Natural killer cell treated with Interleukin-12 subunit alpha and Interleukin-12 subunit beta and Interleukin-15 and Interleukin-18, amount 100 ng/mL, for 72 hours (primary cell): ENCODE measurements around the gene FBXO36. TPM values are rescaled to one million over a fixed set of nuclear protein-coding genes. Genes with fewer than 3 reads are reported as not detected.
"Not testable (repeated sequence)": the region's sequence is repeated elsewhere in the genome, so short reads cannot be mapped to it uniquely, and the experiment has no call there.

Experiments used
- ATAC-seq, 2 donors: fragments of 150-1000 bp; cut with Tn5 transposase in 1 of 2; sonication (Bioruptor Pico), chemical (Tn5 transposase) in 1 of 2; 2 replicates each; pipeline ENCODE4 v1.10.0; 2021
- DNase-seq: peaks from one replicate; pipeline ENCODE4 v3.0.0; 2022; ENCODE audit warnings: low spot score
- H3K27ac Mint-ChIP-seq, 2 donors: 1 replicate in 1 of 2; 2 replicates in 1 of 2; pipeline ENCODE4 v1.8.0; 2022; ENCODE audit warnings: mixed read lengths in 2 of 2, mild to moderate bottlenecking in 1 of 2, moderate library complexity in 1 of 2
- H3K27me3 Mint-ChIP-seq, 2 donors: 1 replicate in 1 of 2; 2 replicates in 1 of 2; pipeline ENCODE4 v1.8.0; 2022; ENCODE audit warnings: mixed read lengths in 2 of 2
- H3K36me3 Mint-ChIP-seq: one replicate; pipeline ENCODE4 v1.8.0; 2022; ENCODE audit warnings: mixed read lengths
- H3K4me1 Mint-ChIP-seq, 2 donors: 1 replicate in 1 of 2; 2 replicates in 1 of 2; pipeline ENCODE4 v1.8.0; 2022; ENCODE audit warnings: low read depth in 2 of 2, mixed read lengths in 2 of 2, mild to moderate bottlenecking in 1 of 2
- H3K4me3 Mint-ChIP-seq: one replicate; pipeline ENCODE4 v1.8.0; 2022; ENCODE audit warnings: mixed read lengths
- H3K9me3 Mint-ChIP-seq: 2 replicates; pipeline ENCODE4 v1.8.0; 2022; ENCODE audit warnings: mixed read lengths
- total RNA-seq, 2 donors: library from RNA; stranded (reverse); gene quantifications; one replicate each; pipeline ENCODE4 v1.2.3, GENCODE V29; 2022

The FBXO36 gene
- total RNA-seq, 2 donors from 2014 or later: 0.36 to 0.67 TPM

GRCh38 chr2:229921892-229922448 is 333 bp upstream of the FBXO36 start, which contains the start of gene TRIP12:
Gene TRIP12, minus strand, starts transcription at chr2:229922009. Its CDS starts 41,930 bp downstream, at chr2:229880079.
- H3K27me3 Mint-ChIP-seq: no peaks in the 10 kb centered on the region
- ATAC-seq (peak; percentile 90 to 92), DNase-seq (peak; percentile 92)
- peaks cover 26 to 44% of the 10 kb centered on the region in 2 donors for H3K4me1 Mint-ChIP-seq
- peaks cover 8% of the 10 kb centered on the region for H3K36me3 Mint-ChIP-seq
- no peaks in the 10 kb centered on the region for H3K9me3 Mint-ChIP-seq
- H3K4me3 Mint-ChIP-seq: peak within 1 kb of the TSS; percentile 96
- peak within 1 kb of the TSS; percentile 83 to 100 for H3K27ac Mint-ChIP-seq

- Mint-ChIP-seq H3K4me1 (peaks cover 16 to 28% of the 10 kb centered on the region in 2 donors), H3K4me3 (peak overlapping the region; percentile 15), H3K27ac (peak overlapping the region in 1 of 2 donors; percentile 12)
- not testable (repeated sequence) for ATAC-seq, DNase-seq, H3K36me3 Mint-ChIP-seq, H3K27me3 Mint-ChIP-seq, H3K9me3 Mint-ChIP-seq
These were observed 2.2 kb downstream of the FBXO36 start for GRCh38 chr2:229924541-229924940.

GRCh38 chr2:229925201-229925600 is 2.9 kb downstream of the FBXO36 start:
- Mint-ChIP-seq H3K27me3 (no peaks in the 10 kb centered on the region), H3K4me3 (no peak overlapping the region)

DNA sequence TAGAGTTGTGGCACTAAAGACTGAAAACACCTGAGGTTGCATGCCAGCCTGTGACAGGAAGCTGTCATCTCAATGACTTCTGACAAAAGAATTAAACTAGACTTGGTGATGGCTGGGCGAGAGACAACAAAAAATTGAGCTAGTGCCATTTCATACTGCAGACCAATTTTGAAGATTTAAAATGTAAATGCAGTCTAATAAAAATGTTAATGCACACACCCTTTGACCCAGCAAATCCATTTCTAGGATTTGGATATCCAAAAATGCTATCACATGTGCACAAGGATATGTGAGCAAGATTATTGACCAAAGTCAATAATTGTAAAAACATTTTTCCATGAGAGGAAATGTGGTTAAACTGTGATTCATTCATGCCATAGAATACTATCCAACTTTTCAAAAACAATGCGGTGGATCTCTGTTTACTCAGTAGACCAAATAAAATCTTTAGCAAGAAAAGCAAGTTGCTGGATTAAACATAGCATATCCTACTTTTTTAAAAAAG is 5.6 kb downstream of the FBXO36 start:
- ATAC-seq (no peak), DNase-seq (no peak)
- H3K36me3 Mint-ChIP-seq: no peaks in the 10 kb centered on the region
- H3K27me3 Mint-ChIP-seq: no peaks in the 10 kb centered on the region
- no peak overlapping the region for H3K27ac Mint-ChIP-seq
- H3K9me3 Mint-ChIP-seq: no peaks in the 10 kb centered on the region
- H3K4me3 Mint-ChIP-seq: no peak overlapping the region
- H3K4me1 Mint-ChIP-seq: peaks cover 0 to 11% of the 10 kb centered on the region in 2 donors

More at GRCh38 chr2:229925201-229925600, 2.9 kb downstream of the FBXO36 start:
- DNase-seq: no peak
- H3K36me3 Mint-ChIP-seq: no peaks in the 10 kb centered on the region
- H3K27ac Mint-ChIP-seq: peak overlapping the region; percentile 42 to 66
- peaks cover 9 to 22% of the 10 kb centered on the region in 2 donors for H3K4me1 Mint-ChIP-seq
- no peak for ATAC-seq
- no peaks in the 10 kb centered on the region for H3K9me3 Mint-ChIP-seq

GRCh38 chr2:229930656-229931055 is 8.4 kb downstream of the FBXO36 start:
- peaks cover 0 to under 1% of the 10 kb centered on the region in 2 donors for H3K4me1 Mint-ChIP-seq
- no peak overlapping the region for H3K27ac Mint-ChIP-seq

DNA sequence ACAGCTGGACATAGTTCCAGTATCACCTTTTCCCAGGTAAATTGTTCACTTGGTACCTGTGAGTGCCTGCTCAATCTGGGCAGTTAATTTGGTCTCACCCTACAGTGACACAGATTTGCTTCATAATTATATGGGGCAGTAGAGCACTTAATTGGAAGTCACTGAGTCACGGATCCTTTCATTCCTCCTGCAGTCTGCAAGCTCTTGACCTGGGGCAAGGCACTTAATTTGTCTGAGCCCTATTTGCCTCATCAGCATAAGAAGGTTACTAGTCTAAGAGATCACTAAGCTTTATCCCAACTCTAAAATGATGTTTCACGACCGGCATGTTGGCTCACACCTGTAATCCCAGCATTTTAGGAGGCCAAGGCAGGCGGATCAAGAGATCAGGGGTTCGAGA is 8.9 kb downstream of the FBXO36 start:
- H3K4me3 Mint-ChIP-seq: no peak overlapping the region

More at GRCh38 chr2:229930656-229931055, 8.4 kb downstream of the FBXO36 start:
- ATAC-seq (no peak), DNase-seq (no peak)
- Mint-ChIP-seq H3K27me3 (no peaks in the 10 kb centered on the region), H3K9me3 (no peaks in the 10 kb centered on the region), H3K36me3 (no peaks in the 10 kb centered on the region), H3K4me3 (no peak overlapping the region)

GRCh38 chr2:229937537-229937936 is 15.2 kb downstream of the FBXO36 start:
- DNase-seq: no peak
- H3K27ac Mint-ChIP-seq: no peak overlapping the region
- no peaks in the 10 kb centered on the region for H3K4me1 Mint-ChIP-seq
- H3K9me3 Mint-ChIP-seq: no peaks in the 10 kb centered on the region
- no peak overlapping the region for H3K4me3 Mint-ChIP-seq
- ATAC-seq: no peak
- H3K36me3 Mint-ChIP-seq: no peaks in the 10 kb centered on the region
- no peaks in the 10 kb centered on the region for H3K27me3 Mint-ChIP-seq

More for the DNA sequence above, 8.9 kb downstream of the FBXO36 start:
- no peak overlapping the region for H3K27ac Mint-ChIP-seq
- no peaks in the 10 kb centered on the region for H3K9me3 Mint-ChIP-seq
- ATAC-seq: no peak
- no peaks in the 10 kb centered on the region for H3K27me3 Mint-ChIP-seq
- no peaks in the 10 kb centered on the region for H3K36me3 Mint-ChIP-seq
- no peak for DNase-seq
- no peaks in the 10 kb centered on the region for H3K4me1 Mint-ChIP-seq

DNA sequence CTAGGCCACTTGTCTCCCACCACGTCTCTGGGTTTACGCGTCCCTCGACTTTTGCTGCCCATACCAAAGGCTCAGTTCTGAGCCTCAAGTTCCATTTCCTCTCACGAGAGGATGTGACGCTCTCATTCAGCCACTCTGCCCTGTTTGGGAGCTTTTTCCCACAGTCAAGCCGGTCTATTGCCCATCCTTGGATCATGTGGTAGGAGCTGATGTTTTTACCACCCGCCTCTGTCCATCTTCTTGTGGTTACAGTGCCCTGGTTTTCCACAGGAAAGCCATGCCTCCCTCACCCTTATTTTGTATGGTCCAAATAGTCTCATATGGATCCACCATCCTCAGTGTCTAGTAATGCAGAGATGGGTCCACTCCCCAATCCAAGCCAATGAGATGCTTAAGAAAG is 20.4 kb downstream of the FBXO36 start:
- H3K4me3 Mint-ChIP-seq: no peak overlapping the region
- H3K27ac Mint-ChIP-seq: no peak overlapping the region
- DNase-seq (no peak), ATAC-seq (no peak)
- H3K9me3 Mint-ChIP-seq: no peaks in the 10 kb centered on the region
- peaks cover 0 to 4% of the 10 kb centered on the region in 2 donors for H3K4me1 Mint-ChIP-seq
- no peaks in the 10 kb centered on the region for H3K36me3 Mint-ChIP-seq
- H3K27me3 Mint-ChIP-seq: no peaks in the 10 kb centered on the region

DNA sequence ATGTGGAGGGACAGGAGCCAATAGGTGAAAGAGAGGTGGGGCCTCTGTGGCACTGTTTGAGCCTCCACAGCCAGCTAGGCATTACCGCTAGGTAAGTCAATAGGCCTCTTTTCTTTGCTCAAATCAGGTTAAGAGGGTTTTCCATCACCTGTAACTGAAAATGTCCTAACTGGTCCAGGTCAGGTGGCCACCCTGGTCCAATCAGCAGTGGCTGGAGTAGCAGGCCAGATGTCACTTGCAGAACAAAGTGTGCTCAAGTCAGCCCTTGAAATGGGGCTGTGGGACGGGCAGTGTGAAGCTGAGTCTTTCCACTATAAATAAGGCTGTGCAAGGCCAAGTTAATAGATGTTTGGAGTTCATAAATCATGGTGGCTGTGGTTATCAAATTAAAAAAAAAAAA is 20.9 kb downstream of the FBXO36 start:
- Mint-ChIP-seq H3K27ac (no peak overlapping the region), H3K27me3 (no peaks in the 10 kb centered on the region), H3K4me3 (no peak overlapping the region), H3K9me3 (no peaks in the 10 kb centered on the region), H3K4me1 (peaks cover 0 to 4% of the 10 kb centered on the region in 2 donors), H3K36me3 (no peaks in the 10 kb centered on the region)
- DNase-seq (no peak), ATAC-seq (no peak)

- H3K4me3 Mint-ChIP-seq: no peak overlapping the region
- H3K4me1 Mint-ChIP-seq: peaks cover 0 to 4% of the 10 kb centered on the region in 2 donors
- no peaks in the 10 kb centered on the region for H3K36me3 Mint-ChIP-seq
- no peak overlapping the region for H3K27ac Mint-ChIP-seq
- no peaks in the 10 kb centered on the region for H3K9me3 Mint-ChIP-seq
- ATAC-seq (no peak), DNase-seq (no peak)
- no peaks in the 10 kb centered on the region for H3K27me3 Mint-ChIP-seq
These were observed 21.6 kb downstream of the FBXO36 start for GRCh38 chr2:229943770-229944449.

DNA sequence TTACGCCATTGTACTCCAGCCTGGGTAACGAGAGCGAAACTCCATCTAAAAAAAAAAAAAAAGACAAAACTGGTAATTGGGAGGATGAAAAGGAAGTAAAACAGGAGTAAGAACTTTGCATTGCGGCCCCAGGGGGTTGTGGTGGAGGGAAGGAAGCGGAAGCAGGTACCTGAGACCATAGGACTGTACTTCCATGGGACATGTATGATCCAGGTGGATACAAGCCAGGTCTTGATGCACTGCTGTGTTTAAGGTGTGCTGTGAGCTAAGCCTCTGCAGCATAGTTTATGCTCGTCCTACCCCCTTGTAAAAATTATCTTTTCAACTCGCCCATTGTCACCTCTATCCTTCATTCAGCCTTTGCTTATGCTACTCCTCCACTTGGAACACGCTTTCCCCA is 23.7 kb downstream of the FBXO36 start:
- no peak overlapping the region for H3K27ac Mint-ChIP-seq
- H3K36me3 Mint-ChIP-seq: no peaks in the 10 kb centered on the region
- H3K4me3 Mint-ChIP-seq: no peak overlapping the region
- no peak for DNase-seq
- no peak for ATAC-seq
- H3K27me3 Mint-ChIP-seq: no peaks in the 10 kb centered on the region
- no peaks in the 10 kb centered on the region for H3K9me3 Mint-ChIP-seq
- peaks cover 0 to 4% of the 10 kb centered on the region in 2 donors for H3K4me1 Mint-ChIP-seq

- H3K9me3 Mint-ChIP-seq: no peaks in the 10 kb centered on the region
- H3K27ac Mint-ChIP-seq: no peak overlapping the region
- peaks cover 0 to 4% of the 10 kb centered on the region in 2 donors for H3K4me1 Mint-ChIP-seq
- H3K36me3 Mint-ChIP-seq: no peaks in the 10 kb centered on the region
- DNase-seq (no peak), ATAC-seq (no peak)
- no peaks in the 10 kb centered on the region for H3K27me3 Mint-ChIP-seq
- no peak overlapping the region for H3K4me3 Mint-ChIP-seq
These were observed 25.2 kb downstream of the FBXO36 start for GRCh38 chr2:229947544-229947943.

- no peaks in the 10 kb centered on the region for H3K27me3 Mint-ChIP-seq
- H3K4me3 Mint-ChIP-seq: no peak overlapping the region
- H3K27ac Mint-ChIP-seq: no peak overlapping the region
- H3K9me3 Mint-ChIP-seq: no peaks in the 10 kb centered on the region
- no peak for DNase-seq
- H3K4me1 Mint-ChIP-seq: no peaks in the 10 kb centered on the region
- ATAC-seq: peak in 1 of 2 donors; percentile 28
- no peaks in the 10 kb centered on the region for H3K36me3 Mint-ChIP-seq
These were observed 30.0 kb downstream of the FBXO36 start for GRCh38 chr2:229952256-229952835.

DNA sequence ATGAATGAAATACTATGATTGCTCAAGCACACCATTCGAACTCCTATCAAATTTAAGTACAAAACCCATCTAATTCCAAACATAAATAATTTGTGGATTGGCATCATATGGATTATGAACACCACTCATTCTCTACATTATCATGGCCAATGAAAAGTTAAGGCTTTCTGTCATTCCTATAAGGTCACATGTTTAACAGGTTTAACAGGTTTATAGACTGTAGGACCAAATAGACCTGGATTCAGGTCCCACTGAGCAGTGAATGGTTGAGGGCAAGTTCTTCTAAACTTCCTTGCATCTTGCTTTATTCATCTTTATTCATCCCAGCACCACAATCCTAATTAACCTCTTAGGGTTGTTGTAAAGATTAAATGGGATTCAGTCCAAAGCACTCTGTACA is 33.4 kb downstream of the FBXO36 start:
- Mint-ChIP-seq H3K27me3 (no peaks in the 10 kb centered on the region), H3K4me1 (no peaks in the 10 kb centered on the region), H3K4me3 (no peak overlapping the region), H3K9me3 (no peaks in the 10 kb centered on the region), H3K27ac (no peak overlapping the region), H3K36me3 (no peaks in the 10 kb centered on the region)
- no peak for DNase-seq
- ATAC-seq: no peak
